Tibial nerve (tissue), 3 donors: ENCODE results near the gene SULT1A4.
"Not testable (repeated sequence)": the region's sequence is repeated elsewhere in the genome, so short reads cannot be mapped to it uniquely, and the experiment has no call there.

Experiments used
- POLR2A ChIP-seq, 2 donors: fragments of 450-650 bp; IDR thresholded peaks; one replicate each; pipeline ENCODE4 v1.6.1; 2017; ENCODE audit warnings: antibody characterized with exemption in 2 of 2, mild to moderate bottlenecking in 2 of 2, moderate library complexity in 2 of 2
- TF ChIP-seq, protein P1 (sequence below), 5 experiments: fragments of 200-600 bp in 3 of 5; fragments of 450-650 bp in 2 of 5; sonication (generic) in 3 of 5; IDR thresholded peaks; one replicate each; pipeline ENCODE4 v1.5.1; 2016 to 2019; ENCODE audit warnings: antibody characterized with exemption in 5 of 5, mild to moderate bottlenecking in 3 of 5, moderate library complexity in 2 of 5

DNA sequence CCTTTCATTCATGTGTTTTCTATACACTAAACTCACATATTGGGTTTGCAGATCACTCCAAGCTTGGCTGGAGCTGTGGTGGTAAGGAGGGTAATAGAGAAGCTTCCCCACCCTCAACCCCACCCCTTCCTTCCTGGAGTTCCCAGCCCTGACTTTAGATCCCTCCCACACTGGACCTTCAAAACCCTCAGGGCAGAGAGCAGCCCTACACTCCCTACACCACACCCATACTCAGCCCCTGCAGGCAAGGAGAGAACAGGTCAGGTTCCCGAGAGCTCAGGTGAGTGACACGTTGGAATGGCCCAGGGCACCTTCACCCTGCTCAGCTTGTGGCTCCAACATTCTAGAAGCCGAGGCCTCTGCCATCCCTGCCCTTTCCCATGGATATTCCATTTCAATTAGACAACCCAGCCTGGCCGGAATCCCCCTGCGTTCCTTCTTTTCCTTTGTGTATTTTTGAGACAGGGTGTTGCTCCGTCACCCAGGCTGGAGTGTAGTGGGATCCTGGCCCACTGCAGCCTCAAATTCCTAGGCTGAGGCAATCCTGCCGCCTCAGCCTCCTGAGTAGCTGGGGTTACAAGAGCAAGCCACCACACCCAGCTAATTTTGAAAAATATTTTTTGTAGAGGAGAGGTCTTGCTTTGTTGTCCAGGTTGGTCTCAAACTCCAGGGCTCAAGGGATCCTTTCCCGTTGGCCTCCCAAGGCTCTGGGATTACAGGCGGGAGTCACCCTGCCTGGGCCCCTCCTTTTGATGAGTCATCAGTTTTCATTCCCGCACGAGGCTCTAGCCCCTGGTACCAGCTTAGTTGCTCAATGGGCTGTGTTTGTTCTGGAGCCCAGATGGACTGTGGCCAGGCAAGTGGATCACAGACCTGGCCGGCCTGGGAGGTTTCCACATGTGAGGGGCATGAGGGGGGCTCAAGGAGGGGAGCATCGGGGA lies at the start of gene SULT1A4:
- TF ChIP-seq, protein P1, sequence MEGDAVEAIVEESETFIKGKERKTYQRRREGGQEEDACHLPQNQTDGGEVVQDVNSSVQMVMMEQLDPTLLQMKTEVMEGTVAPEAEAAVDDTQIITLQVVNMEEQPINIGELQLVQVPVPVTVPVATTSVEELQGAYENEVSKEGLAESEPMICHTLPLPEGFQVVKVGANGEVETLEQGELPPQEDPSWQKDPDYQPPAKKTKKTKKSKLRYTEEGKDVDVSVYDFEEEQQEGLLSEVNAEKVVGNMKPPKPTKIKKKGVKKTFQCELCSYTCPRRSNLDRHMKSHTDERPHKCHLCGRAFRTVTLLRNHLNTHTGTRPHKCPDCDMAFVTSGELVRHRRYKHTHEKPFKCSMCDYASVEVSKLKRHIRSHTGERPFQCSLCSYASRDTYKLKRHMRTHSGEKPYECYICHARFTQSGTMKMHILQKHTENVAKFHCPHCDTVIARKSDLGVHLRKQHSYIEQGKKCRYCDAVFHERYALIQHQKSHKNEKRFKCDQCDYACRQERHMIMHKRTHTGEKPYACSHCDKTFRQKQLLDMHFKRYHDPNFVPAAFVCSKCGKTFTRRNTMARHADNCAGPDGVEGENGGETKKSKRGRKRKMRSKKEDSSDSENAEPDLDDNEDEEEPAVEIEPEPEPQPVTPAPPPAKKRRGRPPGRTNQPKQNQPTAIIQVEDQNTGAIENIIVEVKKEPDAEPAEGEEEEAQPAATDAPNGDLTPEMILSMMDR (IDR thresholded peaks at IDR 0.05): not testable (repeated sequence)
- not testable (repeated sequence) for TF ChIP-seq POLR2A (IDR thresholded peaks at IDR 0.05)
